ENCODE results near the gene ZDHHC14. TPM values are rescaled to one million over a fixed set of nuclear protein-coding genes. Genes with fewer than 3 reads are reported as not detected.
A peak's percentile ranks its signal among the peaks of the same experiment; 100 is the strongest.

Gene ZDHHC14
- total RNA-seq, 1 experiment from 2014 or later = 8.1 TPM

GRCh38 chr6:157488058-157488457 is 107.1 kb downstream of the ZDHHC14 start:
- no peak for DNase-seq (ENCODE audit: low read depth)

GRCh38 chr6:157488716-157489118 is 107.7 kb downstream of the ZDHHC14 start:
- DNase-seq (ENCODE audit: low read depth) = no peak

- DNase-seq (ENCODE audit: low read depth) = no peak
Observed at GRCh38 chr6:157490611-157491269, 109.8 kb downstream of the ZDHHC14 start.

GRCh38 chr6:157491571-157492232 is 110.7 kb downstream of the ZDHHC14 start:
- DNase-seq (ENCODE audit: low read depth) = no peak

GRCh38 chr6:157492249-157492648 is 111.3 kb downstream of the ZDHHC14 start:
- no peak for DNase-seq (ENCODE audit: low read depth)

GRCh38 chr6:157492741-157493140 is 111.8 kb downstream of the ZDHHC14 start:
- no peak for DNase-seq (ENCODE audit: low read depth)

- DNase-seq (ENCODE audit: low read depth) = no peak
Observed at GRCh38 chr6:157493173-157493572, 112.2 kb downstream of the ZDHHC14 start.

- no peak for DNase-seq (ENCODE audit: low read depth)
Observed at GRCh38 chr6:157493576-157493975, 112.6 kb downstream of the ZDHHC14 start.

GRCh38 chr6:157494132-157494710 is 113.2 kb downstream of the ZDHHC14 start:
- no peak for DNase-seq (ENCODE audit: low read depth)

GRCh38 chr6:157496534-157497095 is 115.6 kb downstream of the ZDHHC14 start:
- DNase-seq (ENCODE audit: low read depth) = no peak

- DNase-seq (ENCODE audit: low read depth) = no peak
Observed at GRCh38 chr6:157497579-157497978, 116.6 kb downstream of the ZDHHC14 start.

GRCh38 chr6:157498817-157499216 is 117.8 kb downstream of the ZDHHC14 start:
- DNase-seq (ENCODE audit: low read depth) = no peak

GRCh38 chr6:157500022-157500421 is 119.0 kb downstream of the ZDHHC14 start:
- DNase-seq (ENCODE audit: low read depth) = no peak

- no peak for DNase-seq (ENCODE audit: low read depth)
Observed at GRCh38 chr6:157503018-157503747, 122.2 kb downstream of the ZDHHC14 start.

GRCh38 chr6:157505912-157506491 is 125.0 kb downstream of the ZDHHC14 start:
- DNase-seq (ENCODE audit: low read depth) = peak; percentile 33

GRCh38 chr6:157510323-157511188 is 129.6 kb downstream of the ZDHHC14 start:
- no peak for DNase-seq (ENCODE audit: low read depth)

GRCh38 chr6:157511682-157512381 is 130.8 kb downstream of the ZDHHC14 start:
- DNase-seq (ENCODE audit: low read depth) = no peak

- DNase-seq (ENCODE audit: low read depth) = no peak
Observed at GRCh38 chr6:157512382-157512682, 131.3 kb downstream of the ZDHHC14 start.

- DNase-seq (ENCODE audit: low read depth) = no peak
Observed at GRCh38 chr6:157513004-157513603, 132.1 kb downstream of the ZDHHC14 start.

Measured in HT1080 (cell line).